ENCODE data around the gene ACSS2.
A peak's percentile ranks its signal among the peaks of the same experiment; 100 is the strongest.

Gene ACSS2

DNA sequence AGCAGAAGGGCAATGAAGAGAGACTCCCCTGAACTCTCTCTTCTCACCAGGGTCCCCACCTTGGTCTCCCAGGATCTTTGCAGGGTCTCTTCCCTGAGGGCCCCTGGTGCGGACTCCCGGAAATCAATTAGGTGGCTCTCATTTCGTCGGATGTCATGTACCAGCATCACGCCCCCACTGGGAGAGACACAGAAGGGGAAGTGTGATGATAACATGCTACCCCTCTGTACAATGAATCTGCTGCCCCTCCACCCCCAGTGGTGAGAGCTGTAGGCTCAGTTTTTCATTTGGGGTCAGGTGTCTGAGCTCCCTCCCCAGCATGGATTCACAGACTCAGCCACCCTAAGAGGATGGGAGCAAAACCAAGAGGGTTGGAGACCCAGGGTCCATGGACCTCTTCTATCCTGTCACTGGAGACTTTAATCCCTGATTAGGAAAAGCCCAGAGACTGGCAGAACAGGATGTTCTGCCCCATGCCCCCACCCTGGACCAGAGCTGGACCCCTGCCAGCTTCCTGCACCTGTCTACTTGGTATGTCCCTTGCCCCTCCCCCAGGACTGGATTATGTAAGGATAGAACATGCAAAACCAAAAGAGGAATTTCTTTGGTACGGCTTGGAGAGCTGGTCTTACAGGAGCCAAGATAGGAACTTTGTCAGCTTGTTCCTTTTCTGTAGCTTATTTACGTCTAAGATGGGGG is 14.9 kb upstream of the ACSS2 start:
- Mint-ChIP-seq H3K36me3 (ENCODE audit: insufficient read depth) (peaks cover 12% of the 10 kb centered on the region), H3K4me3 (no peak overlapping the region), H3K27ac (ENCODE audit: low read depth) (no peak overlapping the region), H3K9me3 (no peaks in the 10 kb centered on the region), H3K27me3 (no peaks in the 10 kb centered on the region), H3K4me1 (peaks cover 13% of the 10 kb centered on the region)
- no peak for DNase-seq (ENCODE audit: low spot score in 2 of 2)
- ATAC-seq (replicated peaks; ENCODE audit: extremely low read depth, poor library complexity, severe bottlenecking), result no peak

DNA sequence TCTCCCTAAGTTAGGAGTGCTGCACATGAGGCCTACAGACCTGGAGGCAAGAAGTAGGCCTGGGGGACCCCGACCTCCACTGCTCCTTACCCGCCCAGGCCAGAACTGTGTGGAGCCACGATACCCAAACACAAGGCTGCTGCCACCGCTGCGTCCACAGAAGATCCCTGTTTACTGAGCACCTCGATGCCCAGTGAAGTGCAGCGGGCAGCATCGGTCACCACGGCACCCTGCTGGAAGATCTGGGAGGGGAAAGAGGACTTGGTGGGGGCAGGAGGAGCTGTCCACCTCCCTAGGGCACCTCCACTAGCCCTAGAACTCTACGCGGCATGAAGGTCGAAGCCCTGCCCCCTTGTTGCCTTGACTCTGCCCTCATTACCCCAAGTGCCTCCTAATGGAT is 13.7 kb upstream of the ACSS2 start:
- H3K27me3 Mint-ChIP-seq, result no peaks in the 10 kb centered on the region
- ATAC-seq (replicated peaks; ENCODE audit: extremely low read depth, poor library complexity, severe bottlenecking) (no peak), DNase-seq (ENCODE audit: low spot score in 2 of 2) (no peak)
- H3K27ac Mint-ChIP-seq (ENCODE audit: low read depth), result no peak overlapping the region
- no peak overlapping the region for H3K4me3 Mint-ChIP-seq
- H3K4me1 Mint-ChIP-seq, result peaks cover 13% of the 10 kb centered on the region
- H3K36me3 Mint-ChIP-seq (ENCODE audit: insufficient read depth), result peaks cover 7% of the 10 kb centered on the region
- H3K9me3 Mint-ChIP-seq, result no peaks in the 10 kb centered on the region

DNA sequence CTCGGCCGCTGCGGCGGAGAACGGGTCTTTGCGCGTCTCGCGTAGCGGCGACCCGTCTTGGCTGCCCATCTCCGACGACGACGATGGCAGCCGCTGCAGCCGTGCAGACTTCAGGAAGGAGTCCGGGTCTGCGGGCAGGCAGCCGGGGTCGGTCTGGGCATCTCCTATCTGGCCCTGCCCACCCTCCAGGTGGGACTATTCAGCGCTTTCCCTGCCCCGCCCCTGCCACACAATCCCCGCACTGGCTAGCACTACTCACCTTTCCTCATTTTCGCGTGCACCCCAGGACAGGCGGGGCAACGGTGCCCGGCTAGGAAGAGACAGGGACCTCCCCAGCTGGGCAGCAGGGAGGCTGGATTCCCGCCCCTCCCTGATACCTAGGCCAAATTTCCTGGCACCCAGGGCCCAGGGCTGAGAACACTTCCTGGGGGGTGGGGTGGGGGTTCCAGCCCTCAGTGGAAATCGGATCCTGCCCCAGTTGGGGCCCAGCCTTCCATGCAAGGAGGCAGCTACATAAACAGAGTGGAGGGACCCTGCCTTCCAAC is 12.9 kb upstream of the ACSS2 start:
- Mint-ChIP-seq H3K27ac (ENCODE audit: low read depth) (no peak overlapping the region), H3K4me1 (peaks cover 13% of the 10 kb centered on the region)

DNA sequence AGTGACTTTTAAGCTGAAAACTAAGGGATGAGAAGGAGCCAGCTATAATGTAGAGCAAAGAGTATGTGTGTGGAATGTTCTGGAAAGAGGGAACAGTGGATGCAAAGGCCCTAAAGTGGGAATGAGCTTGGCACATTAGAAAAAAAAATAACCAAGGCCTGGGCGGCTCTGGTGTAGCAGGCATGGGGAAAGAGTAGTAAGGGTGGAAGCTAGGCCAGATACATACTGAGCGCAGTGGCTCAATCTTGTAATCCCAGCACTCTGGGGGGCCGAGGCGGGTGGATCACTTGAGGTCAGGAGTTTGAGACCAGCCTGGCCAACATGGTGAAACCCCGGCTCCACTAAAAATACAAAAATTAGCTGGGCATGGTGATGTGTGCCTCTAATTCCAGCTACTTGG is 12.2 kb upstream of the ACSS2 start:
- peaks cover 5% of the 10 kb centered on the region for H3K36me3 Mint-ChIP-seq (ENCODE audit: insufficient read depth)
- H3K4me3 Mint-ChIP-seq, result no peak overlapping the region
- H3K4me1 Mint-ChIP-seq, result peaks cover 14% of the 10 kb centered on the region
- ATAC-seq (replicated peaks; ENCODE audit: extremely low read depth, poor library complexity, severe bottlenecking), result no peak
- no peaks in the 10 kb centered on the region for H3K27me3 Mint-ChIP-seq
- no peak for DNase-seq (ENCODE audit: low spot score in 2 of 2)
- no peaks in the 10 kb centered on the region for H3K9me3 Mint-ChIP-seq
- no peak overlapping the region for H3K27ac Mint-ChIP-seq (ENCODE audit: low read depth)

More for the DNA sequence above, 12.9 kb upstream of the ACSS2 start:
- Mint-ChIP-seq H3K27me3 (no peaks in the 10 kb centered on the region), H3K9me3 (no peaks in the 10 kb centered on the region), H3K36me3 (ENCODE audit: insufficient read depth) (peaks cover 5% of the 10 kb centered on the region), H3K4me3 (no peak overlapping the region)
- ATAC-seq (replicated peaks; ENCODE audit: extremely low read depth, poor library complexity, severe bottlenecking), result no peak
- no peak for DNase-seq (ENCODE audit: low spot score in 2 of 2)

DNA sequence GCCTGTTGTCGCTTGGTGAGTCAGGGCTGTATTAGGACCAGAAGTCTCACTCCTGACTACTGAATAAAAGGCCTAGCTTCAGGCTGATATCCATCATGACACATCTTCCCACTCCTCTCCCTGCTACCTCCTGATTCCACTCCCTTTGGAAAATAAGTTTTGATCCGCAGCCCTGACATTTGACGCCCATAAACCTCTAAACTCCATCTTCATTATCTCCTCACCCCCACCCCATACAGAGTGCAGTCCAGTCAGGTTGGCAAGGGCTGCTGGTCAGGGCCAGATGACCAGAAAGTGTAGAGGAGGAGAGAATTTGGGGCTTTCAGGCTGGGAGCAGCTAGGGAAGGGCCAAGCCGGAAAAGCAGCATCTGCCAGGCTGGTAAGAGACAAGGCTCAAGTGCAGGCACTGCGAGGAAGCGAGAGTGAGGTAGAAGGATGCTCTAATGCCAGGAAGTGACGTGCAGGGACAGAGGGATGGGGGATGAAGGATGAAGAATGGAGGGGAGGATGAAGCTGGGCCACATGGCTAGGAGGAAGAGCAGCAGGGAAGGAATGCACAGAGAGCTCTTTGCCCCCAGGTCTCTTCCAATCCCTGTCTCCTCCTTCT is 5.0 kb upstream of the ACSS2 start:
- peak overlapping the region; percentile 87 for H3K4me3 Mint-ChIP-seq
- no peak for DNase-seq (ENCODE audit: low spot score in 2 of 2)
- H3K27me3 Mint-ChIP-seq, result no peaks in the 10 kb centered on the region
- peaks cover 51% of the 10 kb centered on the region for H3K4me1 Mint-ChIP-seq
- no peaks in the 10 kb centered on the region for H3K9me3 Mint-ChIP-seq
- H3K27ac Mint-ChIP-seq (ENCODE audit: low read depth), result no peak overlapping the region
- no peak for ATAC-seq (replicated peaks; ENCODE audit: extremely low read depth, poor library complexity, severe bottlenecking)
- H3K36me3 Mint-ChIP-seq (ENCODE audit: insufficient read depth), result peaks cover 6% of the 10 kb centered on the region

DNA sequence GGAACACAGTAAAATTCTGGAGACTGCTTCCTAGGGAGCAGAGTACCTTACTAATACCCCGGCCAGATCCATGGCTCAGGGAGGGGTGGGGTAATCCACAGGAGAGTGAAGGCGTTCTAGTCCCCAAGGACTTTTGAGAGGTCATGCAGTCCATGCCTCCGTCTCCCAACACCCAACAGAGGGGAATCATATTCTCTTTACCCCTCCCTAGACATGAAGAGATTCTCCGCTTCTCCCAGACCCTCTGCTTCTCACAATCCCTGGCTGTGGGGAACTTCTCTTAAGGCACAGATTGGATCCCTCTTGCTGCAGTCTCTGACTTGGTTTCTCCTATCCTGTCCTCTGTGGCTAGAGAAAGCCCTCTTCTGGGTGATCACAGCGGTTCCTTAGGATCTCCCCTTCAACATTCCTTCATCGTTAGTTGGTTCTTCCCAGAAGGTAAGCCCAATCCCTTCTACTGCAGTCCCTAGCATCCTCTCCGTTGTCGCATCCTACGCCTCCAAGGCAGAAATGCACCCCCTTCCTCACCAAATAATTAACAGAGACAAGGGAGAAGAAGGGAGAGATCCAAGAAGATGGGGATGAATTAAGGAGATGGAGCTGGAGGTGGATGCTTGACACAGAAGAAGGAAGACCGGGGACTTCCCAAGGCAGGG is 4.3 kb upstream of the ACSS2 start:
- Mint-ChIP-seq H3K27ac (ENCODE audit: low read depth) (peak overlapping the region; percentile 78), H3K4me3 (peak overlapping the region; percentile 87), H3K36me3 (ENCODE audit: insufficient read depth) (peaks cover 9% of the 10 kb centered on the region), H3K9me3 (no peaks in the 10 kb centered on the region), H3K4me1 (peaks cover 58% of the 10 kb centered on the region), H3K27me3 (no peaks in the 10 kb centered on the region)
- ATAC-seq (replicated peaks; ENCODE audit: extremely low read depth, poor library complexity, severe bottlenecking), result no peak
- DNase-seq (ENCODE audit: low spot score in 2 of 2), result no peak

DNA sequence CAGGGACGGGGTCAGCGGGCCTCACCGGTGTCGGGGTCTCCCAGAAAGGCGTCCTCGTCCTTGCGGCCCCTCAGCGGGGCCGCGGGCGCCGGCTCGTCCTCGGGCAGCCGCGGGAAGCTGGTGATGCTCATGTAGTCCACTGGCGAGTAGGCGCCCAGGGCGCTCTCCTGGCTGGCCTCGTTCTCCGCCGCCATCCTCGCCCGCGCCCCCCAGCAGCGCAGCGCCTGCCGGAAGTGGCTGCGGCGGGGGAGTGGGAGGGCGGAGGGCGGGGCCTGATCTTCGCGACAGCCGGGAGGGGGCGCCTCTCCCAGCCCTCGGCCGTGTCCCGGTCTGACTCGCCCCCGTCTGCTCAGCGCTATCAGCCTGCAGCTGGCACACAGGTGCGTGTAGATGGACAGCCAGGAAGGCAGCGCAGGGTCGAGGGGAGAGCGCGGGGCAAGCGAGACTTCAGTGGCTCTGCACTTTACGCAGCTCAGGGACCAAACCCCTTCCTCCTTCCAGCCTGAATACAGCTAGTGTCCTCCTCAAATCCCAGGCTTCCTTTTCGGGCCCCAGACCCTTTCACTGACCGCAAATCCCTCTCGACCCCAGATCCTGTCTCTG is 3.7 kb upstream of the ACSS2 start, which contains the start of gene GGT7:
Gene GGT7, minus strand, starts transcription at position 235 of the 603 bp plus-strand sequence. Its CDS starts 41 bp downstream, at position 194.
- peak within 1 kb of the TSS; percentile 78 for H3K27ac Mint-ChIP-seq (ENCODE audit: low read depth)
- H3K4me1 Mint-ChIP-seq, result peaks cover 60% of the 10 kb centered on the region
- peak; percentile 75 to 80 for DNase-seq (ENCODE audit: low spot score in 2 of 2)
- peaks cover 9% of the 10 kb centered on the region for H3K36me3 Mint-ChIP-seq (ENCODE audit: insufficient read depth)
- no peaks in the 10 kb centered on the region for H3K9me3 Mint-ChIP-seq
- ATAC-seq (replicated peaks; ENCODE audit: extremely low read depth, poor library complexity, severe bottlenecking), result peak; percentile 78
- H3K27me3 Mint-ChIP-seq, result no peaks in the 10 kb centered on the region
- H3K4me3 Mint-ChIP-seq, result peak within 1 kb of the TSS; percentile 87

DNA sequence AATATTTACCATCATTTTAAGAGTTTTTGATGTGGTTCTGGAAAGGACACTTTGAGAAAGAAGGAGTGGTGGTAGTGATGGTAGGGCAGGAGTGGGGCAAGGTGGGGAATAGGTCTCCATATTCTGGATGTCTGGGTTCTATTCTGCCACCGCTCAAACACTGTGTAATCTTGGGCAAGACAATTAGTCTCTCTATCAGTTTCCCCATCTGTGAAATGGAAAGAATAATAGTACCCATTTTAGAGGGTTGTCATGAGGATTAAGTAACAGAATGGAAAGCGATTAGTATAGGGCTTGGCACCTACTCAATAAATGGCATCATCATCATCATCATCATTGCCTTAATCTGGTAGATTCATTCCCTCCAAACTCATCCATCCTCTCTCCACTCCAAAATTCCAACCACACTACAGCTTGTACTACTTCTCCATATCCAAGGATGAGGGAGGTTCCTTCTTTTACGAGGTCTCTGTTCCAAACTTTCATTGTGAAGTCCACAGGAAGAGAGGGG is 2.8 kb upstream of the ACSS2 start:
- Mint-ChIP-seq H3K27ac (ENCODE audit: low read depth) (peak overlapping the region; percentile 78), H3K4me1 (peaks cover 60% of the 10 kb centered on the region), H3K36me3 (ENCODE audit: insufficient read depth) (peaks cover 9% of the 10 kb centered on the region), H3K27me3 (no peaks in the 10 kb centered on the region), H3K9me3 (no peaks in the 10 kb centered on the region), H3K4me3 (peak overlapping the region; percentile 87)
- no peak for ATAC-seq (replicated peaks; ENCODE audit: extremely low read depth, poor library complexity, severe bottlenecking)
- DNase-seq (ENCODE audit: low spot score in 2 of 2), result no peak

DNA sequence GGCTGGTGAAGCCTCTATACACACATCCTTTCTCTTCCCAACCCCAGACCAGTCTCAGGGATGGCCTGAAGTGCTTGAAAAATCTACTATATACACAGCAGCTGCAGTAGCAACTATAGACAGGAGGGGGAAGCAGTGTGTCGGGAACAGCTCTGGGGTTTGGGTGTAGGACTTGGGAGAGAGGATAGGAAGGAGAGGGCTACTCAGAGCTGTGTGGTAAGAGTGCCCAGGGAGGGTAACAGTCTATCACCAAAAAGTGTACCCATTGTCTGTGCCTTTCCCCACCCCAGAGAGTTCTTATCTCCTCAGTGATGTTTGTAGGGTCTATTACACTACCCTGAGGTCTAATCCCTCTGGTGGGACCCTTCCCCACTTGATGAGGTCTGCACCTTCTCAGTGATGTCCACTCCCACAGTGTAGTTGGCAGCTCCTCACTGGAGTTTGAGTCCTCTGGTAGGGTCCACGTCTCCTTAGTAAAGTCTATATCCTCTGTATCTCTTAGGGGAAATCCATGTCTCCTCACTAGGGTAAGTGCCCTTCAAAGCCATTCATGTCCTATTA is 2.2 kb upstream of the ACSS2 start:
- Mint-ChIP-seq H3K4me3 (peak overlapping the region; percentile 87), H3K27ac (ENCODE audit: low read depth) (peak overlapping the region; percentile 78), H3K36me3 (ENCODE audit: insufficient read depth) (peaks cover 9% of the 10 kb centered on the region), H3K27me3 (no peaks in the 10 kb centered on the region), H3K9me3 (no peaks in the 10 kb centered on the region), H3K4me1 (peaks cover 60% of the 10 kb centered on the region)
- DNase-seq (ENCODE audit: low spot score in 2 of 2), result peak in 1 of 2 donors; percentile 18
- ATAC-seq (replicated peaks; ENCODE audit: extremely low read depth, poor library complexity, severe bottlenecking), result no peak

DNA sequence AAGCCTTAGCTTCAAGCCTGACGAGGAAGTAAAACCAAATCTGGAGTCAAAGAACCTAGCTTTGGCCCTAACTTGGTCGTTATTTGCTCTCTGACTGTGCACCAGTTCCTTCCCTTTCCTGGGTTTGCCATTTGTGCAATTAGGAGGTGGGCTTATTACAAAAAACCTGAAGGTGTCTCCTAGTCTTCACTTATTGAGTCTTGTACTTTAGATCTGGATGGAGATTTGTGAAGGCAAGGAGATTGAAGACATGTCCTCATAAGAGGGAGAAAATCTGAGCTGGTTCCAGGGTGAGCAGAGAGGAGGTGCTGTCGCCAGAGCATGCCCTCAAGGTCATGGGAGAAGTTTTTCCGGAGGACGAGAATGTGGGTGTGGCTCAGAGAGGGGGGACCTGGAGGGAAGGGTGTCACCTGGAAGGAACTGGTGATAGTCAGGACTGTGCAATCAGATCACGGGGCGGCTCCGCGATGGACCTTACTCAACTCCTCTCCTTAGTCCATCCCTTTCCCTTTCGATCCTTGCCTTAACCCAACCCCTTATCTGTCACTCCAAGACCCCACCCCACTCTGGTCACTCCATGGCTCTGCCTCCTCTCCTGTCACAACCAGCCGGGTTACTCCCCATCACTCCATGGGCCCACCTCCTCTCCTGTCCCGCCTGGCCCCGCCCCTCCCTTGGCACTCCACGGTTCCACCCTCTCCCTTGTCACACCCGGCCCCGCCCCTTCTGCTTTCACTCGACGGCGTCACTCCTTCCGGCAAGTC is 588 bp upstream of the ACSS2 start:
- Mint-ChIP-seq H3K36me3 (ENCODE audit: insufficient read depth) (peaks cover 8% of the 10 kb centered on the region), H3K4me1 (peaks cover 52% of the 10 kb centered on the region), H3K27me3 (no peaks in the 10 kb centered on the region), H3K9me3 (no peaks in the 10 kb centered on the region), H3K27ac (ENCODE audit: low read depth) (peak overlapping the region; percentile 63), H3K4me3 (peak overlapping the region; percentile 82)
- DNase-seq (ENCODE audit: low spot score in 2 of 2) (no peak), ATAC-seq (replicated peaks; ENCODE audit: extremely low read depth, poor library complexity, severe bottlenecking) (peak; percentile 66)

DNA sequence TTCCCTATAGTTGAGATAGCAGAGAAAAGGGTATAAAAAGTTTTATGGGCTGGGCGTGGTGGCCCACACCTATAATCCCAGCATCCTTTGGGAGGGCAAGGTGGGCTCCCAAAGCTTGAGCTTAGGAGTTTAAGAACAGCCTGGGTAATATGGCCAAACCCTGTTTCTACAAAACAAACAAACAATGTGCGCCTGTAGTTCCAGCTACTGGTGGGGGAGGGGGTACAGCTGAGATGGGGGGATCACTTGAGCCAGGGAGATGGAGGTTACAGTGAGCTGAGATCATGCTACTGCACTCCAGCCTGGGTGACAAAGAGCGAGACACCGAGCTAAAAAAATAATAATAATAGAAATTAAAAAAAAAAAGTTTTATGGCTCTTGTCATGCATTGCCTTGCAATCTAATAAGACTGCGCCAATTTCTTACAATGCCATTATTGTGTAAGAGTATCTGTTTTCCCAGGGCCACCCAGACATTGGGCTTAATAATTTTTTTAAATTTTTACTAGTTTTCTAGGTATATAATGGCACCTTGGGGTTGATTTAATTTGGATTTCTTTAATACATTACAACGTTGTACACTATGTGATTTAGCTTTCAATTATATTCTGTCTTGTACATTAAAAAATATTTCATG is 3.9 kb downstream of the ACSS2 start:
- no peaks in the 10 kb centered on the region for H3K27me3 Mint-ChIP-seq
- no peak overlapping the region for H3K4me3 Mint-ChIP-seq
- DNase-seq (ENCODE audit: low spot score in 2 of 2) (no peak), ATAC-seq (replicated peaks; ENCODE audit: extremely low read depth, poor library complexity, severe bottlenecking) (no peak)
- no peak overlapping the region for H3K27ac Mint-ChIP-seq (ENCODE audit: low read depth)
- peaks cover 6% of the 10 kb centered on the region for H3K36me3 Mint-ChIP-seq (ENCODE audit: insufficient read depth)
- peaks cover 18% of the 10 kb centered on the region for H3K4me1 Mint-ChIP-seq
- no peaks in the 10 kb centered on the region for H3K9me3 Mint-ChIP-seq
